ENCODE measurements around the gene CARD6.
"Not testable (repeated sequence)": the region's sequence is repeated elsewhere in the genome, so short reads cannot be mapped to it uniquely, and the experiment has no call there.

Gene CARD6

DNA sequence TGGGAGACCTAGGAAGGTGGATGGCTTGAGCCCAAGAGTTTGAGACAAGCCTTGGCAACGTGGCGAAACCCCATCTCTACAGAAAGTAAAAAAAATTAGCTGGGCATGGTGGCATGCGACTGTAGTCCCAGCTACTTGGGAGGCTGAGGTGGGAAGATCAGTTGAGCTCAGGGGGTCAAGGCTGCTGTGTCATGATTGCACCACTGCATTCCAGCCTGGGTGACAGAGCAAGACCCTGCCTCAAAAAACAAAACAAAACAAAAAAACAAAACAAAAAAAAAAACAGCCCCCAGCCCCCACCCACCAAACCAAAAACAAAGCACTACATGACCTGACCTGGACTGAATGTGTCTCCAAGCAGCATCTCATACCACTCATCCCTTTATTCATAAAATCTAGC, 34.8 kb downstream of the CARD6 start:
- DNase-seq (ENCODE audit: low read depth) = no peak

DNA sequence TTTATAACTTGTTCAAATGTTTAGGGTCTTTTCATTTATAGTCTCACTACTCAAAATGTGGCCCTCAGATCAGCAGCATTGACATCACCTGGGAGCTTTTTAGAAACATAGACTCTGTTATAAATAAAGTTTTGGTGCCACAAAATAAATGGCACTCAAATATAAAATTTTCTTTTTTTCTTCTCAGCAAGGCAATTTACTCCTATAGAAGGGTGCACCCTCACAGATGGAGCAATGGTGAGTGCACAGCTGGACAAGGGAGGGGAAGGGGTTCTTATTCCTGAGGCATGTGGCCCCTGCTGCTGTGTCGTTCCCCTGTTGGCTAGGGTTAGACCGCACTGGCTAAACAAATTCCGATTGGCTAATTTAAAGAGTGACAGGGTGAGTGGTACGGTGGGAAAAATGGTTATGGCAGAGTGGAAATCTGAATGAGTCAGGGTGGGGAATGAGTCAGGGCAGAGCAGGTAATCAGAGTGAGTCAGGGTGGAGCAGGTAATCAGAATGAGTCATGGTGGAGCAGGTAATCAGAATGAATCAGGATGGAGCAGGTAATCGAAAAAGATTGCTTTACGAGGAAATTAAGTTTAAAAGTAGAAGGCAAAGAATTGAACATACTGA, 36.3 kb downstream of the CARD6 start:
- DNase-seq (ENCODE audit: low read depth) = no peak

DNA sequence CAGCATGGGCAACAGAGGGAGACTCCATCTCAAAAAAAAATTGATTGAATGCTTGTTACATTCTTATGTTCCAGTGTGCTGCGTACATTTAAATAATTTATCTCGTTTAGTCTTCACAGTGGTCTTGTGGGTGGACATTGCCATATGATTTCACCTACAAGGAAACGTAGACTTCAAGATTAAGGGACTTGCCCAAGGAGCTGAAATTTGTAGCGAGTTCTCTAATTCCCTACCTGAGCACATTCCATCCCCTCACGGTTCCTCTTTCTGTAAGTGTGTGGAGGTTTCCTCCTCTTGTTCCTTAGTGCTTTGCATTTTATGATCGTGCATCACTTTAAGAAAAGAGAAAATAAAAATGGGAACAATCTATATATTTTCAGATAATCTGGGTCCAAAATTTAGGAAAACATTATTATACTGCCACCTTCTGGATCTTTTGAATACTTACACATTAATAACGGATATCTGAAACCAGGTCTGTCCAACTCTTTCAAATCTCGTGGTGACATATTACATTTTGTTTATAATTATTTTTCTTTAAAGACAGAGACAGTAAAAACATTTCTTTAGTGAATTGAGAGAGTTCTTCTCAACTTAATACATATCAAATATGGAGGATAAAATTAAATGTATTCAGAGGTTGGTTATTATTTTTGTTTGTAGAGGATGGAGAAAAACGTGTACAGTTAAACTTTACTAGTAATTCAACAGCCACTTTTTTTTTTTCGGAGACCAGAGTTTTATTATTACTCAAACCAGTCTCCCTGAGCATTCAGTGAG, 38.2 kb downstream of the CARD6 start:
- DNase-seq (ENCODE audit: low read depth) = no peak

DNA sequence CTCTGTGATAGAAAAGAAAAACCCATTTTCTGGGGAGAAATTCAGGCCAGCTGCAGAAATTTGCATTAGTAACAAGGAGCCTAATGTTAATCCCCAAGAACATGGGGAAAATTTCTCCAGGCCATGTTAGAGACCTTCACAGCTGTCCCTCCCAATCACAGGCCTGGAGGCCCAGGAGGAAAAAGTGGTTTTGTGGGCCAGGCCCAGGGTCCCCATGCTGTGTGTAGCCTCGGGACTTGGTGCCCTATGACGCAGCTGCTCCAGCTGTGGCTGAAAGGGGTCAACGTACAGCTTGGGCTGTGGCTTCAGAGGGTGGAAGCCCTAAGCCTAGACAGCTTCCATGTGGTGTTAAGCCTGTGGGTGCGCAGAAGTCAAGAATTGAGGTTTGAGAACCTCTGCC, 41.1 kb downstream of the CARD6 start:
- DNase-seq (ENCODE audit: low read depth) = no peak

DNA sequence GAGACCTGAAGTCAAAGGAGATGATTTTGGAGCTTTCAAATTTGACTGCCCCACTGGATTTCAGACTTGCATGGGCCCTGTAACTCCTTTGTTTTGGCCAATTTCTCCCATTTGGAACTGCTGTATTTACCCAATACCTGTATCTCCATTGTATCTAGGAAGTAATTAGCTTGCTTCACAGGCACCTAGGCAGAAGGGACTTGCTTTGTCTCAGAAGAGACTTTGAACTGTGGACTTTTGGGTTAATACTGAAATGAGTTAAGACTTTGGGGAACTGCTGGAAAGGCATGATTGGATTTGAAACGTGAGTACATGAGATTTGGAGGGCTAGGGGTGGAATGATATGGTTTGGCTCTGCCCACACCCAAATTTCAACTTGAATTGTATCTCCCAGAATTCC, 41.9 kb downstream of the CARD6 start:
- not testable (repeated sequence) for DNase-seq (ENCODE audit: low read depth)

- not testable (repeated sequence) for DNase-seq (ENCODE audit: low read depth)
These were observed 54.6 kb downstream of the CARD6 start for GRCh38 chr5:40895440-40896425.

- no peak for DNase-seq (ENCODE audit: low read depth)
These were observed 63.2 kb downstream of the CARD6 start for GRCh38 chr5:40904205-40904993.

GRCh38 chr5:40904994-40905306, 63.8 kb downstream of the CARD6 start:
- no peak for DNase-seq (ENCODE audit: low read depth)

- DNase-seq (ENCODE audit: low read depth) = no peak
These were observed 65.2 kb downstream of the CARD6 start for GRCh38 chr5:40906351-40906751.

DNA sequence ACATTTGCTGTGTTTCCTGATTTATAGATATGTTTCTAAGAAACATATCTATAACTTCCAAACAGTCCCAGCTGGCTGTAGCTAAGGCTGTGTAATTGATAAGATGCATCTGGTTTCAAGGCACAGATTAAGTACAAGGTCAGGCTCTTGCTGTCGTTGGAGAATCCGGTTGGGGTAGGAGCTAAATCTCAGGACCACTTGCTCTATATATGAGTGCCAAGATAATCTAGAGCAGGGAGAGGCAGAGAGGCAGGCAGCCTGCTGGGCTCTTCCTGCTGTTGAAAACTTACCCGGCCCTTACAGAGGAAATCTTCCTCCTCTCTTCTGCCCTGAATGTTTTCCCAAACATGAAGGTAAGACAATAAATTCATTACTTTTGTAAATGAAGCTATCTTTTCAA, 68.1 kb downstream of the CARD6 start, which contains the start of gene C7:
Gene C7, plus strand, starts transcription at position 234 of the 400 bp plus-strand sequence. Its CDS starts 114 bp downstream, at position 348.
- no peak for DNase-seq (ENCODE audit: low read depth)

DNA sequence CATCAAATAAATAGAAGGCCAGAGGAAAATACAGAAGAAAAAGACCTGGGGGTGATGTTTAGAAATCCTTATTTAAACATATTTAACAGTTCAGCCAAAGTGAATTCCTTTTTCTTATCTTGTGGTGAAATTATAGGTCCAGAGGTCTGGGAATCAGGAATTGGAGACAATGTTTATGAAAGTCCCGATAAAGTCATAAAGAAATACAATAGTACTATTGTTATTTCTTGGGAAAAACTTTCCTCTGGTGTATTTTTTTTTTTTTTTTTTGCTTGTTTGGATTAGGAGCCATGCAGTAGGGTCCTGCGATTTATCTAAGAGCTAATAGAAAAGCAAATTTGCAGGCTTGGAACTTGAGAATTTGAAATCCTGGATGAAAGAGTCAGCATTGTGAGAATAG, 68.6 kb downstream of the CARD6 start:
- no peak for DNase-seq (ENCODE audit: low read depth)

Measured in activated T-helper 1 cell treated with Interleukin-2 at 50 U/mL for 16 hours (primary cell).